Measurements from ENCODE around the gene CHMP4A.

The CHMP4A gene

DNA sequence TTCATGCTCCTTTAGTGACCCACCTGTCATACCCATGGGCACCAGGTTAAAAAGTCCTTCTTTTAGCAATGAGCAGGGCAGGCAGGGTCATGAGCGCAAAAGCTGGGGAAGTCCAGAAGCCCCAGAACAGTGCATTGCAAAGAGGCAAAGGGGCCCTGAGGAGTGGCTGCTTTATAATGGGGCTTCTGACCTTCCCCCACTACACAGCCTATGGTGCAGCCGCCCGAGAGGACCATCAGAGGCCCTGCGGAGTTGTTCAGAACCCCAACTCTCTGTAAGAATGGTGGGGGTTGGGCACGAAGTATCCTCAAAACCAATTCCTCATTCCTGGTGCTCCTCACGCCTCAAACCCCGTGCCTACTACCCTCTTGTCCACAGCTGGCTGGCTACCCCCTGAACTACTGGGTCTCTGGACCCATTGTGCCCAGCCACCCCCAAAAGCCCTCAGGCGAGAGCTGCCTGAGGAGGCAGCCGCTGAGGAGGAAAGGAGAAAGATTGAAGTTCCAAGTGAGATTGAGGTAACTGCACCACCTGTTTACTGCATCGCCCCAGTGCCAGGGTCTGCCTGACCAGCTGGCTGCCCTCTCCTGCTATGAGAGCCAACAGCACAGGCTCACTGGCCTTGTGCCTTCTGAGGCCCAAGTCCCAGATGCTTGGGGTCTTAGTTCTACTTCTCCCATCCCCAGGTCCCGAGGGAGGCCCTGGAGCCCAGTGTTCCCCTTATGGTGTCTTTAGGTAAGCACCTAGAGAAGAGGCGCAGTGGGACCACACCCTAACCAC lies 34.7 kb downstream of the CHMP4A start:
- no peak for ATAC-seq

DNA sequence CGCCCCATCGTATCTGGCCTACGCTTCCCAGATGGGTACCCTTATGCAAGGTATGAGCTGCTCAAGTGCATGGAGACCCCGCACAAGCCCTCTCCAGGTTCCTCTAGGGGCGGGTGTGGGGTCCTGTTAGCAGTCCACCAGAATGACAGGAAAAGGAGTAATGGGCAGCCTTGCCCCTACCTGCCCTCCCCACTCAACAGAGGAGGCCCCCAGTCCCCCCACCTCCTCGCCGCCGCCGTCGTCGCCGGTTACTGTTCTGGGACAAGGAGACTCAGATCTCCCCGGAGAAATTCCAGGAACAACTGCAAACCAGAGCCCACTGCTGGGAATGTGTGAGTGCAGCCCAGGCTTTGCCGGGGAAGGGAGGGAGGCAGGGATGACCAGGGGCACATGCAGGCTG lies 35.4 kb downstream of the CHMP4A start:
- DNase-seq: no peak
- ATAC-seq: no peak

More for the DNA sequence above, 34.7 kb downstream of the CHMP4A start:
- DNase-seq: no peak

DNA sequence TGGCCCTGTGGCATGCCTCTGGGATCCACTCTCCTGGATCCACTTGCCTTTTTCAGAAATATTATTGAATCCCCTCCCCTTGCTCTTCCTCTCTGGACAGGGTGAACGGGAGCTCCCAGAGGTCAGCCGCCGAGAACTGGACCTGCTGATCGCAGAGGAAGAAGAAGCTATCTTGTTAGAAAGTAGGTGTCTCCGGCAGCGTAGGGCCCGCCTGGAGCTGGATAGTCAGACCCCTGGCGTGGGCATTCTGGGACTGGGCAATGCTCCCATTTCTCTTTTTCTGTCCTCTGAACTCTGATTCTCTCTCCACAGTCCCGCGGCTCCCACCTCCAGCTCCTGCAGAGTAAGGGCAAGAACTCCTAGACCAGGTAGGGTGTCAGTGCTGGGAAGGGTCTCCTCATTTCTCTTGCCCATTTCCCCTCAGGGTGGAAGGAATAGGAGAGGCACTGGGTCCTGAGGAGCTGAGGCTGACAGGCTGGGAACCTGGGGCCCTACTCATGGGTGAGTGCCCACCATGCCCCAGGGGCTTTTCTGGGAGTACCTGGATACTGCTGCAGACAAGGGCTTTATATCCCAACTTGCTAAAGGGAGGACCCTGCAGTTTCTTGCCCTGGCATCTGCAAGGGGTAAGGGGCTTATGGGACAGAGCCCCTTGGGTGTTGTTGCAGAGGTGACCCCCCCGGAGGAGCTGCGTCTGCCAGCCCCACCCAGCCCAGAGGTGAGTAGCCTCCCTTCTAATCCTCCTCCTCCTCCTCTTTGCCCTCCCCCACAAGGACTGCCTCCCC lies 36.1 kb downstream of the CHMP4A start:
- DNase-seq (no peak), ATAC-seq (no peak)

DNA sequence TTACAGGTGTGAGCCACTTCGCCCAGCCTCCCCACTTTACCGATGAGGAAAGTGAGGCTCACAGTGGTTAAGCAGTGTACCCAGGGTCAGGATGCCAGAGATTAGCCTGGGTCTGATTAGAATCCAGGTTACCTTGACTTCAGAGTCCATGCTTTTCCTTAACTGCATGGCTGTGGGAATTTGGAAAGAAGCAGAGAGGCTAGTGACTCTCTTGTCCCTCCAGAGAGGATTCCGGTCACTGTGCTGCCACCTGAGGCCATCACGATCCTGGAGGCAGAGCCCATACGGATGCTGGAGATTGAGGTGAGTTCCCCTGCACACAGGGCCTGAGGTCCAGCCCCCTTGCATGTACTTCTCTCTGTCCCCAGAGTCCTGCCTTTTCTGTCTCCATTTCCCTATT lies 36.7 kb downstream of the CHMP4A start:
- ATAC-seq (no peak), DNase-seq (no peak)

DNA sequence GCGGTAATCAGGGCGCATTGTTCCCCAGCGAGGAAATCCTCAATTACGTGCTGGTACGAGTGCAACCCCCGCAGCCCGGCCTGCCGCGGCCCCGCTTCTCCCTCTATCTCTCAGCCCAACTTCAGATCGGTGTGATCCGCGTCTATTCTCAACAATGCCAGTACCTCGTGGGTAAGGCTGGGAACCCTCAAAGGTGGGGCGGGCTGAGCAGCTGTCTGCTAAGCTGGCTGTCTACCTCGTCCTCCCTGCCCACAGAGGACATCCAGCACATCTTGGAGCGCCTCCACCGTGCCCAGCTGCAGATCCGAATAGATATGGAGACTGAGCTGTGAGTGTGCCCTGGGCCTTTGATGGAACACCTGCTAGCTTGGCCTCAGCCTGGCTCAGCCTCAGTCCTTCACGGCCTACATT lies 40.4 kb downstream of the CHMP4A start:
- no peak for ATAC-seq
- DNase-seq: no peak

DNA sequence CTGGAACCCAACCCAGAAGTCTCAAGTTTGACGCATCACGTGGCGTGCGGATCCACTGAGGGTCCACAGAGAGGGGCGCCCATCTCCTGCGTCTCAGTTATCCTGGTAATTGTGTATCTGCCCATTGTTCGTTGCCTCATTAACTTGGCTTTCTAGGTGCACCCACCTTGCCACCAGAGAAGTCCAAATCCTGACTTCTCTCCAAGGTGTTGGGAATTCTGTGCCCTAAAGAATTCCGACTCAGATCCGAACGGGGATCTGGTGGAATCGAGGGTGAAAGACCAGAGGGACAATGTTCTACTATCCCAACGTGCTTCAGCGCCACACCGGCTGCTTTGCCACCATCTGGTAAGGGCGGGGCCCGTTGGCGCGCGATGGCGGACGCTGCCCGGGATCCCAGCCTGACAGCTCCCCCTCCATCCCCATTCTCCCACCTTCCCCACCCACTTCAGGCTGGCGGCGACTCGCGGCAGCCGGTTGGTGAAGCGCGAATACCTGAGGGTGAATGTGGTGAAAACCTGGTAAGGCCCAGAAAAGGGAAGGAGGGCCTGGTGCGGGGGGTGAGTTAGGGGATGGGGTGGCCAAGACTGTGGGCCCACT lies 40.9 kb downstream of the CHMP4A start:
- no peak for ATAC-seq
- no peak for DNase-seq

GRCh38 chr14:24171422-24172260 lies 41.6 kb downstream of the CHMP4A start, which contains the start of gene REC8:
TSS of gene REC8 (plus strand) at chr14:24172080. CDS start at chr14:24172553, 473 bp downstream.
- DNase-seq (peak; percentile 82), ATAC-seq (peak; percentile 88)

- no peak for ATAC-seq
- DNase-seq: no peak
Measured at GRCh38 chr14:24167469-24168114, 45.7 kb downstream of the CHMP4A start.

- ATAC-seq (no peak), DNase-seq (no peak)
Measured at GRCh38 chr14:24165785-24166184, 47.5 kb downstream of the CHMP4A start.

DNA sequence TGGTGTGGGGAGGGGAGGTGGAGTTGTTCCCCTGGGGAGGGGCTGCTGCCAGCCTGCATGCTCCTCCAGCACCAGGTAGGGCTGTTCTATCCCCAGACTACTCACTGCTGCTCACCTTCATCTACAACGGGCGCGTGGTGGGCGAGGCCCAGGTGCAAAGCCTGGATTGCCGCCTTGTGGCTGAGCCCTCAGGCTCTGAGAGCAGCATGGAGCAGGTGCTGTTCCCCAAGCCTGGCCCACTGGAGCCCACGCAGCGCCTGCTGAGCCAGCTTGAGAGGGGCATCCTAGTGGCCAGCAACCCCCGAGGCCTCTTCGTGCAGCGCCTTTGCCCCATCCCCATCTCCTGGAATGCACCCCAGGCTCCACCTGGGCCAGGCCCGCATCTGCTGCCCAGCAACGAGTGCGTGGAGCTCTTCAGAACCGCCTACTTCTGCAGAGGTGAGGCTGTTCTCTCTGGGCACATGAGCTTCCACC lies 48.7 kb downstream of the CHMP4A start:
- DNase-seq: no peak
- ATAC-seq: no peak

- DNase-seq (peak; percentile 37), ATAC-seq (peak; percentile 21)
Measured at GRCh38 chr14:24162093-24162492, 51.2 kb downstream of the CHMP4A start.

DNA sequence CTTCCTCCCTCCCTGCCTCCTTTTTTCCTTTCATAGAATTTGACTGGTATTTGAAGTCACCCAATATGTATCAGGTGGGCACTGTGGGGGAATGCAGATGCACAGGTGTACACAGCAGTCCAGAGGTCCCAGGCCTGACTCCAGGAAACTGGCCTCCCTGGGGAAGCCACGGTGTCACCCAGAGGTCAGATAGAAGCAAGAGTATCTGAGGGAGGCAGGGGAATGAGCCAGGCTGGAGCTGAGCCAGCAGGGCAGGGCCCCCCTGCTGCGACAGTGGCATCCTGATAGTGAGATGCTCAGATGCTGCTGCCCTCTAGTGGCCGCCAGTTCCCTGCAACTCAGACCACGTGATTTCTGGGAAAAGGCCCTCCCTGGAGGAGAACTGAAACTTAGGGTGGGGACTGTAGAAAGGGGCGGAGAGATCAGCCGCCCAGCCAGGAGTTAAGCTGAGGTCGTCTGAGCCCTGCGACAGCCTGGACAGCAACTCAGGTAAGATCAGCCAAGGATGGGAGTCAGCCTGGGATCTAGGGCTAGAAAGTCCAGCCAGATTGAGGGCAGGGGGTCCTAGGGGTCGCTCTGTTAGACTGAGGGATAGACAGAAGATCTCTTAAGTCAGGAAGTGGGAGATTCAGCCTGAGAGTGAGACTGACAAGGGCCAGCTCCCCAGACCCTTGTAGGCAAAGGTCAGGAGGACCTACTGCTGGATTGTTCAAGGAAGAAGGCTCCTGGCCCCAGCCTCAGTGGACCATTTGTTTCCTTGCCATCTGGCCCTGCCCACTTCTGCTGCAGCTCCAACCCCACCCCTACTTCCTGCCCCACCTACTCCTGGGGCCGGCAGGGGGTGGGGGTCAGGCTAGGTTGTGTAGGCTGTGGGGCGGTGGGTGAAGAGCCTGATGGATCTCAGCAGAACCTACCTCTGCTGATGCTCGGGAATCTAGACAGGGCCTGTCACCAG lies 52.2 kb downstream of the CHMP4A start, which contains the start of gene IRF9:
TSS of gene IRF9 (plus strand) at position 416 of the 955 bp plus-strand sequence. CDS start 880 bp downstream, outside the sequence.
- peak; percentile 88 for ATAC-seq

DNA sequence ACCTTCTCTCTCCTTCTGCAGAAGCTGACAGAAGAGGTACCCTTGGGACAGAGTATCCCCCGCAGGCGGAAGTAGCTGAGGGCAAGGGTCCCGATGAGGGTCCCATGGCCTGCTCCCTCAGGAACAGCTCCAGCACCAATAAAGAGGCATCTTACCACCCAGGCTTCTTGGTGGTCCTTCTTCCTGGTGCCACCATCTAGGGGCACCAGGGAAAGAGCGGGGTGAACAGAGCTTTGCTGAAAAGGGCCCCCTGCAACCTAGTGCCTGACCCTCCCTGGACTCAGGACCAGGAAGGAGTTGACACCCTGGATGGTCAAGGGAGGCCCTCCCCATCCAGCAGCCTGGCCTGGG lies 52.8 kb downstream of the CHMP4A start:
- ATAC-seq (no peak), DNase-seq (no peak)

More for the DNA sequence above, 52.2 kb downstream of the CHMP4A start, which contains the start of gene IRF9:
- DNase-seq: peak; percentile 98

DNA sequence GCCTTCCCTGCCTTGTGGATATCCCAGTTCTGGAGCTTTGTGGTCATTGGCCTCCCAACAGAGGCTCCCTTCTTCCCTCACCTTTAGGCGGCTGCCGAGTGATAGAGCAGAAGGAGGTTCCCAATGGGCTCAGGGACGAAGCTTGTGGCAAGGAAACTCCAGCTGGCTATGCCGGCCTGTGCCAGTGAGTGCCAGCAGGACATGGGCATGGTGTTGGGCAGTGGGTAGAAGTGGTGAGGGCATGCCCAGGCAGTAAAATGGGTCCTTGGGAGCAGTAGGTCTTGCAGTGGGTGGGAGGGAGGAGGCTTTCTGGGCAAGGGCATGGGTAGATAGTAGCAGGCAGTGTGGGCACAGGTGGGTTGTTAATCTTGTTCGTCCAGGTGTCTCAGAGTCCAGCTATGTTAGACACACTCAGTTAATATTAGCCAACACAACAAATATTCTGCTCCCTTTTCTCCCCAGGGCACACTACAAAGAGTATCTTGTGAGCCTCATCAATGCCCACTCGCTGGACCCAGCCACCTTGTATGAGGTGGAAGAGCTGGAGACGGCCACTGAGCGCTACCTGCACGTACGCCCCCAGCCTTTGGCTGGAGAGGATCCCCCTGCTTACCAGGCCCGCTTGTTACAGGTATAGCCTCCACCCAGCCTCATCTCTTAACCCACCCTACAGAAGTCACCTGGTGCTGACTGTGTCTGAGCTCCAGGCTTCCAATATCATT lies 53.4 kb downstream of the CHMP4A start:
- ATAC-seq: no peak

More for the DNA sequence above, 53.4 kb downstream of the CHMP4A start:
- no peak for DNase-seq
